Measurements from ENCODE around the gene PBX4.

DNA sequence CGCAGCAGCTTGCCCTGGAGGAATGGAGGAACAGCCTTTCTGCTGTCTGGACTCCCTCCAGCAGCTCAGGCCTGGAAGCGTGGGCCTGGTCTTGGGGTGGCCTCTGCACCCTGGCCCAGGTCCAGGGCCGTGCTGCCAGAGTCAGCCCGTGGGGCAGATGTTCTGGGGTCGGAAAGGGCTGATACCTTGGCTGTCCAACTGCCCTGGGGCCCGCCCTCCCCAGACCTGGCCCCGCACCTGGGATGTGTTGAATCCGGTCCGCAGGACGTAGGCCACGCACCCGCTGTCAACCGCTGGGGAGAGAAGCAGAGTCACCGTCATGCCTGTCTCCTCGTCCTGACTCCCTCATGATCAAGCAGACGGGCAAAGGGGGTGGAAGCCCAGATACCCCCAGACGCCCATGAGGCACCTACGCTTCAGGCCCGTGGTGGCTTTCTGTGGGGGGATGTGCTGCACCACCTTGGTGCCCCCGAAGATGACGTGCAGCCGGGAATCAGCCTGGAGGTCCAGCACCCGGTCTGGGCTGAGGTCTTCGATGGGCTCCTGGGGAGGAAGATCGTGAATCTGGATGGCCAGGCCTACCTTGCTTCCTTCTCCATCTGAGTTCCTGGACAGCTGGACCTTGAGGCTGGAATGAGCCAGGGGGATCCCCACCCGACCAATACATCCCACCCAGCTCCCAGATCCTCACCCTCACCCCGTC, 37.3 kb upstream of the PBX4 start:
- no peak for TF ChIP-seq POLR2A (IDR thresholded peaks at IDR 0.05)
- TF ChIP-seq, protein P1, sequence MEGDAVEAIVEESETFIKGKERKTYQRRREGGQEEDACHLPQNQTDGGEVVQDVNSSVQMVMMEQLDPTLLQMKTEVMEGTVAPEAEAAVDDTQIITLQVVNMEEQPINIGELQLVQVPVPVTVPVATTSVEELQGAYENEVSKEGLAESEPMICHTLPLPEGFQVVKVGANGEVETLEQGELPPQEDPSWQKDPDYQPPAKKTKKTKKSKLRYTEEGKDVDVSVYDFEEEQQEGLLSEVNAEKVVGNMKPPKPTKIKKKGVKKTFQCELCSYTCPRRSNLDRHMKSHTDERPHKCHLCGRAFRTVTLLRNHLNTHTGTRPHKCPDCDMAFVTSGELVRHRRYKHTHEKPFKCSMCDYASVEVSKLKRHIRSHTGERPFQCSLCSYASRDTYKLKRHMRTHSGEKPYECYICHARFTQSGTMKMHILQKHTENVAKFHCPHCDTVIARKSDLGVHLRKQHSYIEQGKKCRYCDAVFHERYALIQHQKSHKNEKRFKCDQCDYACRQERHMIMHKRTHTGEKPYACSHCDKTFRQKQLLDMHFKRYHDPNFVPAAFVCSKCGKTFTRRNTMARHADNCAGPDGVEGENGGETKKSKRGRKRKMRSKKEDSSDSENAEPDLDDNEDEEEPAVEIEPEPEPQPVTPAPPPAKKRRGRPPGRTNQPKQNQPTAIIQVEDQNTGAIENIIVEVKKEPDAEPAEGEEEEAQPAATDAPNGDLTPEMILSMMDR (IDR thresholded peaks at IDR 0.05), result no peak
